Measurements from ENCODE around the gene APOC3. TPM values are rescaled to one million over a fixed set of nuclear protein-coding genes. Genes with fewer than 3 reads are reported as not detected.

The APOC3 gene
- total RNA-seq, 1 donor from 2014 or later: not detected

DNA sequence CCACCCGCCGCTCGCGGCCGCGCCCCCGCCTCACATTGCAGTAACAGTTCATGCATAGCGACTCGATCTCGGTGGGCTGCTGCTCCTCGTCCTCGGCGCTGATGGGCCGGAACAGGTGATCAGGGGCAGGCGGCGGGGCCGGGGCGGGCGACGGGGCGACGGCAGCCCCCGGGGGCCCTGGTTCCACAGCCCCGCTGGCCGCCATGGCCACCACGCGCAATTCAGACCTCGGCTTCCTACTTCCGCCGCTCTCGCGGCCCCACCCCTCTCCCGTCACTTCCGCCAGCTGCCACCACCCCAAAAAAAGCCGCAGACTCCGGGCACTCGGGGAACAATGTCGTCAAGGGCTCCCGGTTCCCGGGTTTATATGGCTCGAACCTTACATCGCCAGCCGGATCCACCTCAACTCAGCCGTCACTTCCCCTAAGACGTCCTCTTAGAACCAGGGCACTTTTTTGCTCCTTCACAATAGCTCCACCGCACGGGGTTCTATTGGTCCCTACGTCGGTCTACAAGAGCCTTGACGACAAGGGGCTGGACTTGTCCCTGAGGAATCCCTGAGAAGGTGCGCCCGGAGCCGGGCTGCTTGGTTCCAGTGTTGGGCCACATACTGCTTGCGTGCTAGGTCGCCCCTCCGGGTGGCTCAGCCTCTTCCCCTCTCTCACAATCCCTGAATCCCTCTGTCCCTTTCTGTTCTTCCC lies 41.8 kb upstream of the APOC3 start, which contains the start of gene ZPR1:
Gene ZPR1 (minus strand): TSS at position 238 of the 701 bp plus-strand sequence. CDS start 33 bp downstream, at position 205.
- Mint-ChIP-seq H3K9me3 (no peaks in the 10 kb centered on the region), H3K4me1 (peaks cover 18% of the 10 kb centered on the region), H3K4me3 (peak within 1 kb of the TSS; percentile 99), H3K36me3 (peaks cover 25% of the 10 kb centered on the region), H3K27me3 (ENCODE audit: low read depth) (peaks cover 6% of the 10 kb centered on the region), H3K27ac (peak within 1 kb of the TSS; percentile 97)
- no peak for TF ChIP-seq CTCF (IDR thresholded peaks at IDR 0.05; ENCODE audit: unreplicated experiment)
- DNase-seq (ENCODE audit: low spot score in 2 of 2, unreplicated experiment in 2 of 2): peak; percentile 52 to 79

GRCh38 chr11:116788534-116788933 lies 41.2 kb upstream of the APOC3 start:
- Mint-ChIP-seq H3K4me1 (peaks cover 18% of the 10 kb centered on the region), H3K27ac (peak overlapping the region; percentile 97), H3K27me3 (ENCODE audit: low read depth) (peaks cover 6% of the 10 kb centered on the region), H3K36me3 (peaks cover 19% of the 10 kb centered on the region), H3K9me3 (no peaks in the 10 kb centered on the region), H3K4me3 (peak overlapping the region; percentile 99)
- no peak for DNase-seq (ENCODE audit: low spot score in 2 of 2, unreplicated experiment in 2 of 2)
- no peak for TF ChIP-seq CTCF (IDR thresholded peaks at IDR 0.05; ENCODE audit: unreplicated experiment)

- Mint-ChIP-seq H3K27me3 (ENCODE audit: low read depth) (peaks cover 6% of the 10 kb centered on the region), H3K9me3 (no peaks in the 10 kb centered on the region), H3K36me3 (peaks cover 18% of the 10 kb centered on the region), H3K4me3 (peak overlapping the region; percentile 99), H3K4me1 (peaks cover 18% of the 10 kb centered on the region), H3K27ac (no peak overlapping the region)
- DNase-seq (ENCODE audit: low spot score in 2 of 2, unreplicated experiment in 2 of 2): no peak
- no peak for TF ChIP-seq CTCF (IDR thresholded peaks at IDR 0.05; ENCODE audit: unreplicated experiment)
Measured at GRCh38 chr11:116788975-116789374, 40.7 kb upstream of the APOC3 start.

DNA sequence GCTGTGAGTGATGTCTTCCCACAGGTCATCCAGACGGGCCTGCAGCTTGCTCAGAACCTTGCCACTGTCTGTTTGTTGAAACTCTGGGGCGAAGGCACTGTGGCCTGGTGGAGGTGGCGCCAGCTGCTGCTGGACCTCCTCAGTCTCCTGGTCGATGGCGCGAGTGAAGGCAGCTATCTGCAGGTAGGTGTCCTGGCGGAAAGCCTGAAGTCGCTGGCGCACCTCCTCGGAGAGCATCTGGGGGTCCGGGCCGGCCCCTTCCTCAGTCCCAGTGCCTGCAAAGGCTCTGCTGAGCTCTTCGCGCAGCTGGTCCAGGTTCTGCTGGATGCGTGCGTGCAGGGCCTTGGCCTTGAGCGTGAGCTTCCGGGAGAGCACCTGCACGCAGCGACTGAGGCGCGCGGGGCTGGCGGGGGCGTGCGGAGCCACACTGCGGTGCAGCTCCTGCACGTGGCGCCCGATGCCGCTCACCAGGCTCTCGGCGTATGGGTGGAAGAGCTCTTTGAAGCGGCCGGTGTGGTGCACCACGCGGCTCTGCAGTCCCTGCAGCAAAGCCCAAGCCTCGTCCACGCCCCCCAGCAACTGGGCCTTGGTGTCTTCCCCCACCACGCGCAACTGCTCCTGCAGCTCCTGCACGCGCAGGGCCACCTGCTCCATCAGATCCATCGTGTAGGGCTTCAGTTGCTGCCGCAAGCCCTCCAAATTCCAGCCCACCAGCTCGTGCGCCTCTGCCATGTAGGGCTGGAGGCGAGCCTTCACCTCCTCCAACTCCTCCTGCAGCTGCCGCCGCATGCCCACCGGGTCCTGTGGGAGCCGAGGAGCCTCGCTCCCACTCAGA lies 39.3 kb upstream of the APOC3 start:
- Mint-ChIP-seq H3K4me1 (peaks cover 18% of the 10 kb centered on the region), H3K4me3 (peak overlapping the region; percentile 5), H3K27ac (no peak overlapping the region), H3K27me3 (ENCODE audit: low read depth) (peaks cover 6% of the 10 kb centered on the region), H3K9me3 (no peaks in the 10 kb centered on the region), H3K36me3 (peaks cover 4% of the 10 kb centered on the region)
- no peak for TF ChIP-seq CTCF (IDR thresholded peaks at IDR 0.05; ENCODE audit: unreplicated experiment)
- DNase-seq (ENCODE audit: low spot score in 2 of 2, unreplicated experiment in 2 of 2): no peak

GRCh38 chr11:116791002-116791812 lies 38.5 kb upstream of the APOC3 start:
- TF ChIP-seq CTCF (IDR thresholded peaks at IDR 0.05; ENCODE audit: unreplicated experiment): peak; percentile 77
- peak; percentile 64 to 90 for DNase-seq (ENCODE audit: low spot score in 2 of 2, unreplicated experiment in 2 of 2)
- no peak overlapping the region for H3K27ac Mint-ChIP-seq
- H3K4me3 Mint-ChIP-seq: peak overlapping the region; percentile 20
- H3K4me1 Mint-ChIP-seq: peaks cover 18% of the 10 kb centered on the region
- peaks cover 2% of the 10 kb centered on the region for H3K36me3 Mint-ChIP-seq
- no peaks in the 10 kb centered on the region for H3K9me3 Mint-ChIP-seq
- H3K27me3 Mint-ChIP-seq (ENCODE audit: low read depth): peaks cover 6% of the 10 kb centered on the region

Measured in mesothelial cell of epicardium (in vitro differentiated cells).